Choroid plexus epithelial cell (primary cell): Measurements from ENCODE around the gene IL12RB1.

Experiments used
- DNase-seq: peaks from one replicate; pipeline ENCODE4 v3.0.0-alpha.2; 2010; ENCODE audit warnings: low read depth
- H3K4me3 ChIP-seq: 2 replicates; pipeline ENCODE4 v1.5.1; 2011; ENCODE audit warnings: low read depth, mild to moderate bottlenecking, control low read depth, low read length, moderate library complexity
- TF ChIP-seq, protein P1 (sequence below): conservative IDR thresholded peaks from 2 replicates; pipeline ENCODE4 v1.5.1; 2011; ENCODE audit warnings: low read depth, mild to moderate bottlenecking, control low read depth, inconsistent platforms, low read length, moderate library complexity

Gene IL12RB1

DNA sequence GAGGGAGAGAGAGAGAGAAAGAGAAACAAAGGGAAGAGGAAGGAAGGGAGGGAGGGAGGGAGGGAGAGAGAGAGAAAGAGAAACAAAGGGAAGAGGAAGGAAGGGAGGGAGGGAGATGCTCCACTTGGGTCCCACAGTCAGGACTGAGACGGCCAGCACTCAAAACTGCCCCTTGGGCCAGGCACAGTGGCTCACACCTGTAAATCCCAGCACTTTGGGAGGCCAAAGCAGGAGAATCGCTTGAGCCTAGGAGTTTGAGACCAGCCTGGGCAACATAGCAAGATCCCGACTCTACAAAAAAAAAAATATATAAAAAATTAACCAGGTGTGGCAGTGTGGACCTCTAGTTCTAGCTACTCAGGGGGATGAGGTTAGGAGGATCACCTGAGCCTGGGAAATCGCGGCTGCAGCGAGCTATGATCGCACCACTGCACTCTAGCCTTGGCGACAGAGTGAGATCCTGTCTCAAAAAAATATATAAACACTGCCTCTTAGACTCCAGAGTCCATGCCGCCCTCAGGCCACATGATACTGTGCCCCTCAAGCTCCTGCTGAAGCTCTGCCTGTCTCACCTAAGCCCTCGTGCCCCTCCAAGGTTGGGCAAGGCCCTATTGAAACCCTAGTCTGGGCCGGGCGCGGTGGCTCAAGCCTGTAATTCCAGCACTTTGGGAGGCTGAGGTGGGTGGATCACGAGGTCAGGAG, 70.4 kb downstream of the IL12RB1 start:
- H3K4me3 ChIP-seq: no peak overlapping the region
- no peak for DNase-seq
- TF ChIP-seq, protein P1, sequence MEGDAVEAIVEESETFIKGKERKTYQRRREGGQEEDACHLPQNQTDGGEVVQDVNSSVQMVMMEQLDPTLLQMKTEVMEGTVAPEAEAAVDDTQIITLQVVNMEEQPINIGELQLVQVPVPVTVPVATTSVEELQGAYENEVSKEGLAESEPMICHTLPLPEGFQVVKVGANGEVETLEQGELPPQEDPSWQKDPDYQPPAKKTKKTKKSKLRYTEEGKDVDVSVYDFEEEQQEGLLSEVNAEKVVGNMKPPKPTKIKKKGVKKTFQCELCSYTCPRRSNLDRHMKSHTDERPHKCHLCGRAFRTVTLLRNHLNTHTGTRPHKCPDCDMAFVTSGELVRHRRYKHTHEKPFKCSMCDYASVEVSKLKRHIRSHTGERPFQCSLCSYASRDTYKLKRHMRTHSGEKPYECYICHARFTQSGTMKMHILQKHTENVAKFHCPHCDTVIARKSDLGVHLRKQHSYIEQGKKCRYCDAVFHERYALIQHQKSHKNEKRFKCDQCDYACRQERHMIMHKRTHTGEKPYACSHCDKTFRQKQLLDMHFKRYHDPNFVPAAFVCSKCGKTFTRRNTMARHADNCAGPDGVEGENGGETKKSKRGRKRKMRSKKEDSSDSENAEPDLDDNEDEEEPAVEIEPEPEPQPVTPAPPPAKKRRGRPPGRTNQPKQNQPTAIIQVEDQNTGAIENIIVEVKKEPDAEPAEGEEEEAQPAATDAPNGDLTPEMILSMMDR: no peak

DNA sequence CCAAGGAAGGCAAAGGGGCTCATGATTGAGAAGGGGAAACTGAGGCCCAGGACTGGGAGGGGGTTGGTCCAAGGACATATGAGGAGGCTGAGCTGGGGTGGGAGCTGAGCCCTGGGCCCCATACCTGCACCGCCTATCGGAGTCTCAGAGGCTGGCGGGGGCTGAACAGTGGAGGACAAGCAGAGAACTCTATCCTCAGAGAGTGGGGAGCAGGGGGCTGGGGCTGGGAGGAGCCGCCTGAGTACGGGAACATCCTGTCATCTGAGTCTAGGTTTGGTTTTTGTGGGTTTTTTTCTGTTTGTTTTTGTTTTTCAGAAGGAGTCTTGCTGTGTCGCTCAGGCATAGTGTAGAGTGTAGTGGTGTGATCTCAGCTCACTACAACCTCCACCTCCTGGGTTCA, 72.5 kb downstream of the IL12RB1 start:
- DNase-seq: peak; percentile 41
- no peak overlapping the region for H3K4me3 ChIP-seq
- TF ChIP-seq, protein P1: no peak

DNA sequence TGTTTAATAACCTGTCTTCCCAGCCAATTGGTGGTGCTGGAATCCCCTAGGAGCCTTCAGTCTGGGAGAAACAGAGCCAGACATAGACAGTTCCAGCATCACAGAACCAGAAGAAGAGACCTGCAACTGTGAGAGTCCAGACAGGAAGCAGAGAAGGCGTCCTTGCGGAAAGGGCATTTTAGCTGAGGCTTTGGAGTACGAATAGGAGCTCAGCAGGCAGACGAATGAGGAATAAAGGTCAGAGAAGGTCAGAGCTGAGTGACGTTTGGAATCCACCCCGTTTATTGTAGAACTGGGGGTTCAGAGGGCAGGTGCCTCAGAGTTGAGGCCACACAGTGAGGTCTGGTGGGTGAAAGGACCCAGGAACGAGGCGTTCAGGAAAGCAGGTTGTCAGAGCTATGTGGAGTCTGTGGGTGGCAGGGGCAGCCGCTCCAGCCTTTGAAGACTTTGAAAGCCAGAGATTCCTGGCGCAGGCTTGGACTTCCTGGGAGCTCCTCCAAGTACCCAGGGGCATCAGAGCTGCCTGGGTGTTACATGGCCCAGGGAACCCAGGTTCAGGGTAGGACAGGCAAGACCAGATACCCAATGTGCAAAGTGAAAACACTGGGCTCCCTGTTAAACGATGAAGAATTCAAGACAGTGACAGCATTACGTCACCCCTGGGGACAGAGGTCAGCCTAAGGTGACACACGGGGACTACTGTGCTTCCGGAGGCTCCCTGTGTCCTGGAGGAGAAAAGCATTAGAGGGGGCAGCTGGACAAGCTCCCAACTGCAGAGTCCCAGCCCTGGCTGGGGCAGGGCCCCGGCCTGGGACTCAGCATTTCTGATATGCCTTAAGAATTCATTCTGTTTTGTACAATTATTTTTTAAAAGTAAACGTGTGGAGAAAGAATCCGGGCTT, 73.3 kb downstream of the IL12RB1 start:
- no peak for DNase-seq
- TF ChIP-seq, protein P1: no peak
- H3K4me3 ChIP-seq: no peak overlapping the region

DNA sequence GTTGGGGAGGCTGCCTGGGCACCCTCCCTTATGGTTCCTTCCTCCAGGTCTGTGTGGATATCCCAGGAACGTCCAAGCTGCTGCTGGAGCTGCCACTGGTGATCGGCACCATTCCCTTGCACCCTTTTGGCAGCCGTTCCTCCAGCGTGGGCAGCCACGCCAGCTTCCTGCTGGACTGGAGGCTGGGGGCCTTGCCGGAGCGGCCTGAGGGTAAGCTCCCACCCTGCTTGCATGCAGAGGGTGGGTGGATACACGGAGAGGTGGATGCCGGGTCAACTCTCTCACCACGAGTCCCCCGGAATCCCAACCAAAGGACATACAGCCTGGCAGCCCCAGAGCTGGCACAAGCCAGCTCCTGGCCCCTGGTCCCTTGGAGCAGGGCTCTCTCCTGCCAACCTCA, 76.6 kb downstream of the IL12RB1 start:
- no peak for DNase-seq
- peak overlapping the region; percentile 75 for H3K4me3 ChIP-seq
- TF ChIP-seq, protein P1: no peak

DNA sequence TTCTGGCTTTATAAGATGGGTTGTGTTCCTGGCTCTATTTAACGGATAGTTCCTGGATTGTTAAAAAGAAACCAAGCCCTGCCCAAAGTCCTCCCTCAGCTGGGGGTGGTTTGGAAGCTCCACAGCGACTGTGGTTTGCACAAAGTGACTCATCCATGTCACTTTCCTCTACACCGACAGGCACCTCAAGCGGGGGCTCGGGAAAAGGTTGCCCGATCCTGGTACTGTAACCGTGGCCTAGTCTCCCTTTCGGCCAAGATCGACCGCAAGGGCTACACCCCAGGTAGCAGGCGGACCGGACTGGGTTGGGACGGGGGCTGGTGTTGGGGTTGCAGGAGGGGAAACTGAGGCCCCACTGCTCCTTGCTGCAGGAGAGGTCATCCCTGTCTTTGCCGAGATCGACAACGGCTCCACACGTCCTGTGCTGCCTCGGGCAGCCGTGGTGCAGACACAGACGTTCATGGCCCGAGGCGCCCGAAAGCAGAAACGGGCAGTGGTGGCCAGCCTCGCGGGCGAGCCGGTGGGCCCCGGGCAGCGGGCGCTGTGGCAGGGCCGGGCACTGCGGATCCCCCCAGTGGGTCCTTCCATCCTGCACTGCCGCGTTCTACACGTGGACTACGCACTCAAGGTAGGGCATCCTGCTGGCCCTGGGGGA, 77.2 kb downstream of the IL12RB1 start:
- peak; percentile 31 for DNase-seq
- peak overlapping the region; percentile 75 for H3K4me3 ChIP-seq
- TF ChIP-seq, protein P1: no peak
